Stimulated activated naive CD8-positive, alpha-beta T cell treated with anti-CD3 and anti-CD28 coated beads, Interleukin-15, Interleukin-2, amounts not matched to agents 100 ng/mL and 50 ng/mL, for 24 hours (primary cell): ENCODE results near the gene KLLN.
"Not testable (repeated sequence)": the region's sequence is repeated elsewhere in the genome, so short reads cannot be mapped to it uniquely, and the experiment has no call there.

ENCODE experiments used
- H3K27ac Mint-ChIP-seq: one replicate; pipeline ENCODE4 v1.8.0; 2021; ENCODE audit warnings: mild to moderate bottlenecking, mixed read lengths
- H3K27me3 Mint-ChIP-seq: one replicate; pipeline ENCODE4 v1.8.0; 2021; ENCODE audit warnings: mixed read lengths
- H3K36me3 Mint-ChIP-seq: one replicate; pipeline ENCODE4 v1.8.0; 2021; ENCODE audit warnings: low read depth, mixed read lengths
- H3K4me1 Mint-ChIP-seq: one replicate; pipeline ENCODE4 v1.8.0; 2021; ENCODE audit warnings: low read depth, mixed read lengths
- H3K4me3 Mint-ChIP-seq: one replicate; pipeline ENCODE4 v1.8.0; 2021; ENCODE audit warnings: mild to moderate bottlenecking, mixed read lengths
- H3K9me3 Mint-ChIP-seq: one replicate; pipeline ENCODE4 v1.8.0; 2021; ENCODE audit warnings: mixed read lengths

KLLN gene

GRCh38 chr10:87873656-87874055 lies 10.3 kb upstream of the KLLN start:
- H3K4me1 Mint-ChIP-seq: peaks cover 77% of the 10 kb centered on the region
- H3K36me3 Mint-ChIP-seq: peaks cover 13% of the 10 kb centered on the region
- H3K27me3 Mint-ChIP-seq: no peaks in the 10 kb centered on the region
- no peaks in the 10 kb centered on the region for H3K9me3 Mint-ChIP-seq
- no peak overlapping the region for H3K4me3 Mint-ChIP-seq
- H3K27ac Mint-ChIP-seq: no peak overlapping the region

GRCh38 chr10:87872828-87873227 lies 9.5 kb upstream of the KLLN start:
- Mint-ChIP-seq H3K4me3 (no peak overlapping the region), H3K4me1 (peaks cover 79% of the 10 kb centered on the region), H3K27me3 (no peaks in the 10 kb centered on the region), H3K27ac (no peak overlapping the region), H3K36me3 (peaks cover 12% of the 10 kb centered on the region), H3K9me3 (no peaks in the 10 kb centered on the region)

GRCh38 chr10:87869773-87870551 lies 6.6 kb upstream of the KLLN start:
- Mint-ChIP-seq H3K4me1 (peaks cover 81% of the 10 kb centered on the region), H3K9me3 (no peaks in the 10 kb centered on the region), H3K27me3 (no peaks in the 10 kb centered on the region), H3K4me3 (no peak overlapping the region), H3K36me3 (peaks cover 24% of the 10 kb centered on the region), H3K27ac (no peak overlapping the region)

- Mint-ChIP-seq H3K4me1 (peaks cover 75% of the 10 kb centered on the region), H3K4me3 (peak overlapping the region; percentile 72), H3K36me3 (peaks cover 24% of the 10 kb centered on the region)
- H3K27me3 Mint-ChIP-seq, H3K9me3 Mint-ChIP-seq, H3K27ac Mint-ChIP-seq: not testable (repeated sequence)
These were observed 5.8 kb upstream of the KLLN start for GRCh38 chr10:87869139-87869538.

GRCh38 chr10:87868277-87868676 lies 4.9 kb upstream of the KLLN start:
- H3K4me3 Mint-ChIP-seq: peak overlapping the region; percentile 72
- peaks cover 66% of the 10 kb centered on the region for H3K4me1 Mint-ChIP-seq
- peaks cover 24% of the 10 kb centered on the region for H3K36me3 Mint-ChIP-seq
- no peaks in the 10 kb centered on the region for H3K9me3 Mint-ChIP-seq
- no peaks in the 10 kb centered on the region for H3K27me3 Mint-ChIP-seq
- H3K27ac Mint-ChIP-seq: peak overlapping the region; percentile 49

GRCh38 chr10:87867453-87867852 lies 4.1 kb upstream of the KLLN start:
- peak overlapping the region; percentile 91 for H3K4me3 Mint-ChIP-seq
- peaks cover 58% of the 10 kb centered on the region for H3K4me1 Mint-ChIP-seq
- H3K27me3 Mint-ChIP-seq: no peaks in the 10 kb centered on the region
- peaks cover 24% of the 10 kb centered on the region for H3K36me3 Mint-ChIP-seq
- H3K27ac Mint-ChIP-seq: no peak overlapping the region
- no peaks in the 10 kb centered on the region for H3K9me3 Mint-ChIP-seq

- Mint-ChIP-seq H3K9me3 (no peaks in the 10 kb centered on the region), H3K36me3 (peaks cover 24% of the 10 kb centered on the region), H3K4me3 (peak overlapping the region; percentile 91), H3K27ac (peak overlapping the region; percentile 46), H3K27me3 (no peaks in the 10 kb centered on the region), H3K4me1 (peaks cover 59% of the 10 kb centered on the region)
These were observed 3.2 kb upstream of the KLLN start for GRCh38 chr10:87866412-87866974.

- peak overlapping the region; percentile 91 for H3K4me3 Mint-ChIP-seq
- peaks cover 24% of the 10 kb centered on the region for H3K36me3 Mint-ChIP-seq
- H3K27me3 Mint-ChIP-seq: no peaks in the 10 kb centered on the region
- H3K27ac Mint-ChIP-seq: peak overlapping the region; percentile 87
- H3K4me1 Mint-ChIP-seq: peaks cover 61% of the 10 kb centered on the region
- no peaks in the 10 kb centered on the region for H3K9me3 Mint-ChIP-seq
These were observed 2.0 kb upstream of the KLLN start for GRCh38 chr10:87865241-87865881.

- peaks cover 24% of the 10 kb centered on the region for H3K36me3 Mint-ChIP-seq
- H3K27me3 Mint-ChIP-seq: no peaks in the 10 kb centered on the region
- peak overlapping the region; percentile 87 for H3K27ac Mint-ChIP-seq
- H3K4me3 Mint-ChIP-seq: peak overlapping the region; percentile 91
- H3K9me3 Mint-ChIP-seq: no peaks in the 10 kb centered on the region
- H3K4me1 Mint-ChIP-seq: peaks cover 58% of the 10 kb centered on the region
These were observed 1.2 kb upstream of the KLLN start for GRCh38 chr10:87864496-87865059.

GRCh38 chr10:87863951-87864495 lies 690 bp upstream of the KLLN start:
- H3K27me3 Mint-ChIP-seq, H3K9me3 Mint-ChIP-seq: not testable (repeated sequence)
- peak overlapping the region; percentile 91 for H3K4me3 Mint-ChIP-seq
- peaks cover 54% of the 10 kb centered on the region for H3K4me1 Mint-ChIP-seq
- H3K36me3 Mint-ChIP-seq: peaks cover 21% of the 10 kb centered on the region
- H3K27ac Mint-ChIP-seq: peak overlapping the region; percentile 87

- H3K27me3 Mint-ChIP-seq: no peaks in the 10 kb centered on the region
- no peaks in the 10 kb centered on the region for H3K9me3 Mint-ChIP-seq
- peak overlapping the region; percentile 94 for H3K27ac Mint-ChIP-seq
- H3K4me3 Mint-ChIP-seq: peak overlapping the region; percentile 91
- peaks cover 41% of the 10 kb centered on the region for H3K4me1 Mint-ChIP-seq
- H3K36me3 Mint-ChIP-seq: peaks cover 12% of the 10 kb centered on the region
These were observed 667 bp downstream of the KLLN start for GRCh38 chr10:87862679-87863052.

- H3K9me3 Mint-ChIP-seq: no peaks in the 10 kb centered on the region
- H3K27ac Mint-ChIP-seq: peak overlapping the region; percentile 94
- H3K36me3 Mint-ChIP-seq: peaks cover 12% of the 10 kb centered on the region
- H3K27me3 Mint-ChIP-seq: no peaks in the 10 kb centered on the region
- peaks cover 37% of the 10 kb centered on the region for H3K4me1 Mint-ChIP-seq
- H3K4me3 Mint-ChIP-seq: peak overlapping the region; percentile 91
These were observed 1.2 kb downstream of the KLLN start for GRCh38 chr10:87861953-87862678.

- H3K27me3 Mint-ChIP-seq: no peaks in the 10 kb centered on the region
- H3K27ac Mint-ChIP-seq: peak overlapping the region; percentile 94
- H3K4me1 Mint-ChIP-seq: peaks cover 31% of the 10 kb centered on the region
- H3K4me3 Mint-ChIP-seq: peak overlapping the region; percentile 91
- peaks cover 8% of the 10 kb centered on the region for H3K36me3 Mint-ChIP-seq
- H3K9me3 Mint-ChIP-seq: no peaks in the 10 kb centered on the region
These were observed 1.8 kb downstream of the KLLN start for GRCh38 chr10:87861566-87861952.

- peaks cover 5% of the 10 kb centered on the region for H3K36me3 Mint-ChIP-seq
- peak overlapping the region; percentile 91 for H3K4me3 Mint-ChIP-seq
- H3K27me3 Mint-ChIP-seq: no peaks in the 10 kb centered on the region
- no peaks in the 10 kb centered on the region for H3K9me3 Mint-ChIP-seq
- H3K4me1 Mint-ChIP-seq: peaks cover 28% of the 10 kb centered on the region
- H3K27ac Mint-ChIP-seq: no peak overlapping the region
These were observed 2.4 kb downstream of the KLLN start for GRCh38 chr10:87860816-87861403.
